ENCODE data around the gene HTR4. TPM values are rescaled to one million over a fixed set of nuclear protein-coding genes. Genes with fewer than 3 reads are reported as not detected.
A peak's percentile ranks its signal among the peaks of the same experiment; 100 is the strongest.

The HTR4 gene
- total and polyA plus RNA-seq, 5 donors, result 1.3 to 9.1 (median 8.2) TPM

GRCh38 chr5:148626986-148627385, 27.3 kb downstream of the HTR4 start:
- intact Hi-C loops (cut with DNase I), result no loop called here
- Histone ChIP-seq H3K9me3 (ENCODE audit: control insufficient read depth, low read length) (no peaks in the 10 kb centered on the region), H3K4me3 (ENCODE audit: low read length) (no peak overlapping the region), H3K27me3 (ENCODE audit: control insufficient read depth, insufficient read depth) (no peaks in the 10 kb centered on the region), H3K27ac (ENCODE audit: low read length) (no peak overlapping the region), H3K4me1 (ENCODE audit: control insufficient read depth, insufficient read depth, low read length) (no peaks in the 10 kb centered on the region)
- 55% methylated on average over 5 of the region's 5 CpGs for WGBS
- ATAC-seq (no peak), DNase-seq (no peak)

- no peaks in the 10 kb centered on the region for H3K4me1 ChIP-seq (ENCODE audit: control insufficient read depth, insufficient read depth, low read length)
Measured at GRCh38 chr5:148626081-148626613, 28.2 kb downstream of the HTR4 start.

GRCh38 chr5:148625250-148625649, 29.1 kb downstream of the HTR4 start:
- intact Hi-C loops (cut with DNase I), result no loop called here

More at GRCh38 chr5:148626081-148626613, 28.2 kb downstream of the HTR4 start:
- no peak overlapping the region for H3K27ac ChIP-seq (ENCODE audit: low read length)
- H3K4me3 ChIP-seq (ENCODE audit: low read length), result no peak overlapping the region
- intact Hi-C loops (cut with DNase I), result no loop called here
- ATAC-seq (no peak), DNase-seq (no peak)
- H3K9me3 ChIP-seq (ENCODE audit: control insufficient read depth, low read length), result no peaks in the 10 kb centered on the region
- no peaks in the 10 kb centered on the region for H3K27me3 ChIP-seq (ENCODE audit: control insufficient read depth, insufficient read depth)
- WGBS, result 76% methylated on average over 3 of the region's 3 CpGs

DNA sequence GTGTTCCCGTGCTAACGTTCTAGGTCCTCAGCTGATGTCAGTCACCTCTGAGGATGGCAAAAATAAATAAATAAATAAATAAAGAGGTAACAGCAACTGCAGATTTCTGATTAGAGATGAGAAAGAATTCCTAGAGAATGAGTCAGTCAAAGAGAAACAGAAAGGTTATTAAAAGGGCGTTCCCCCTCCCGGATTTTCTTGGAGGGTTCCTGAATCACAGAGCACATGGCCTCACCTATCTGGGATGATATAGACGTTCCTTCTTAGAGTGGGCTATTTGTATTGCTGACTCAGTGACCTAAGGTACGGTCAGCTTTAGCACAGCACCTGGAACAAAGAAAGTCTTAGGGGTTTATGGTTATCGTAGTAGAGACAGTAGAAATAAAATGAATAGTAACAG, 30.6 kb downstream of the HTR4 start:
- H3K4me3 ChIP-seq (ENCODE audit: low read length), result no peak overlapping the region
- intact Hi-C loops (cut with DNase I), result no loop called here
- no peaks in the 10 kb centered on the region for H3K4me1 ChIP-seq (ENCODE audit: control insufficient read depth, insufficient read depth, low read length)
- 59% methylated on average over 7 of the region's 7 CpGs for WGBS
- DNase-seq (no peak), ATAC-seq (peak in 1 of 2 donors; percentile 23)
- H3K27ac ChIP-seq (ENCODE audit: low read length), result no peak overlapping the region
- H3K9me3 ChIP-seq (ENCODE audit: control insufficient read depth, low read length), result no peaks in the 10 kb centered on the region
- no peaks in the 10 kb centered on the region for H3K27me3 ChIP-seq (ENCODE audit: control insufficient read depth, insufficient read depth)

More at GRCh38 chr5:148625250-148625649, 29.1 kb downstream of the HTR4 start:
- DNase-seq (no peak), ATAC-seq (no peak)
- H3K9me3 ChIP-seq (ENCODE audit: control insufficient read depth, low read length), result no peaks in the 10 kb centered on the region
- no peak overlapping the region for H3K27ac ChIP-seq (ENCODE audit: low read length)
- H3K4me1 ChIP-seq (ENCODE audit: control insufficient read depth, insufficient read depth, low read length), result no peaks in the 10 kb centered on the region
- WGBS, result 94% methylated on average over 2 of the region's 2 CpGs
- H3K4me3 ChIP-seq (ENCODE audit: low read length), result no peak overlapping the region
- H3K27me3 ChIP-seq (ENCODE audit: control insufficient read depth, insufficient read depth), result no peaks in the 10 kb centered on the region

DNA sequence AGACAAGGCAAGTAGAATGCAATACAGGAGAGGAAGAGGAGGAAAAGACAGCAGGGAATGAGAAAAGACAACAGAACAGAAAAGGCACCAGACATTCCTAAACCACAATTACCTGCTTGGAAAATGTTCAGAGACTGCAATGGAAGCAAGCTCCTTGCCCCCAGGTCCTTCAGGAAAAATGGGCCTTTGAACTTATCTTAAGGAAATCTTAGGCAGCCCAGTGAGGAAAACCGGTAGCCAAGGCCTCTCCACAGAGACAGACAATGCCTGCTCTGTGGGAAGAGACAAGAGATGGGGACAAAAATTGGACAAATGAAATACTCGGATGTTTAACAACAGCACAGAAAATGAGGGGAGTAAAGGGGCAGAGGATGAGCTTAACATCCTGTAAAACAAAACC, 31.2 kb downstream of the HTR4 start:
- DNase-seq (no peak), ATAC-seq (no peak)
- intact Hi-C loops (cut with DNase I), result no loop called here
- Histone ChIP-seq H3K27ac (ENCODE audit: low read length) (no peak overlapping the region), H3K4me1 (ENCODE audit: control insufficient read depth, insufficient read depth, low read length) (no peaks in the 10 kb centered on the region), H3K27me3 (ENCODE audit: control insufficient read depth, insufficient read depth) (no peaks in the 10 kb centered on the region), H3K9me3 (ENCODE audit: control insufficient read depth, low read length) (no peaks in the 10 kb centered on the region), H3K4me3 (ENCODE audit: low read length) (no peak overlapping the region)
- 73% methylated on average over 2 of the region's 2 CpGs for WGBS

DNA sequence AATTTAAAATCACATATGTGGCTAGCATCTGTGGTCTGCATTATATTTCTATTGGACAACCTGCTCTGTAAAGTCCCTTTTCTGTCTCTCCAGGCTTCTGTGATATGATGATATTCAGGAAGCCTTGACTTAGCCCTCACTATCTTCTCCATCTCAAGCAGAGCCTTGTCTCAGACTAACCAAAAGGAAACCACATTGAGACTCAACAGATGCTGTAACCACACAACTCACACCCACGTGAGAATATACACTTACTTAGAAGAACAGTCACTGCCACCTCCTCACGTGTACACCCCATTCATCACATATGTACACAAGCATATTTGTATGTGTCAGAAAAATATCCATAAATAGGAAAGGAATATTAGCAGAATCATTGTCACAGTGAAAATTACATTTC, 33.6 kb downstream of the HTR4 start:
- Histone ChIP-seq H3K4me3 (ENCODE audit: low read length) (no peak overlapping the region), H3K27ac (ENCODE audit: low read length) (no peak overlapping the region), H3K4me1 (ENCODE audit: control insufficient read depth, insufficient read depth, low read length) (no peaks in the 10 kb centered on the region), H3K9me3 (ENCODE audit: control insufficient read depth, low read length) (no peaks in the 10 kb centered on the region), H3K27me3 (ENCODE audit: control insufficient read depth, insufficient read depth) (no peaks in the 10 kb centered on the region)
- intact Hi-C loops (cut with DNase I), result no loop called here
- WGBS, result 28% methylated on average over 2 of the region's 2 CpGs
- no peak for ATAC-seq
- DNase-seq, result no peak

- ATAC-seq (peak; percentile 37 to 40), DNase-seq (no peak)
- intact Hi-C loops (cut with DNase I), result no loop called here
- no peaks in the 10 kb centered on the region for H3K9me3 ChIP-seq (ENCODE audit: control insufficient read depth, low read length)
- H3K4me3 ChIP-seq (ENCODE audit: low read length), result no peak overlapping the region
- H3K27me3 ChIP-seq (ENCODE audit: control insufficient read depth, insufficient read depth), result no peaks in the 10 kb centered on the region
- 48% methylated on average over 3 of the region's 3 CpGs for WGBS
- H3K27ac ChIP-seq (ENCODE audit: low read length), result peak overlapping the region; percentile 29
- no peaks in the 10 kb centered on the region for H3K4me1 ChIP-seq (ENCODE audit: control insufficient read depth, insufficient read depth, low read length)
Measured at GRCh38 chr5:148620091-148620490, 34.2 kb downstream of the HTR4 start.

DNA sequence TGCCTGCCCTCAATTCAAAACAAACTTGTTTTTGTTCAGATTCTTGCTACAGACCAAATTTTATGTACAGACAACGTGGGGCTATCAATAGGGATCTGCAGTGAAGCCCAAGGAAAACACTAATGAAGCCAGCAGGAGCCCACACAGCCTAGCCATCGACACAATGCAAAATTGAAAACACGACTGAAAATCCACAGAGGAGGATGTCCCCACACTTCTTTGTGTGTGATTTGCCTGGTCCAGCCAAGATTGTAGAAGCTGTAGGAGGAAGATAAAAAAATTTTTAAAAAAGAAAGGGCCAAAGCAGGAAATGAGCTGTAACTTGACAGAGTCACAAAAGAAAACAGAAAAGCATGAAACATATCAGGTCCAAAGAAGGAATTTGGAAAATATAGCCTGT, 34.8 kb downstream of the HTR4 start:
- 38% methylated on average over 3 of the region's 3 CpGs for WGBS
- Histone ChIP-seq H3K9me3 (ENCODE audit: control insufficient read depth, low read length) (no peaks in the 10 kb centered on the region), H3K27me3 (ENCODE audit: control insufficient read depth, insufficient read depth) (no peaks in the 10 kb centered on the region), H3K27ac (ENCODE audit: low read length) (no peak overlapping the region), H3K4me3 (ENCODE audit: low read length) (no peak overlapping the region), H3K4me1 (ENCODE audit: control insufficient read depth, insufficient read depth, low read length) (no peaks in the 10 kb centered on the region)
- DNase-seq (no peak), ATAC-seq (peak; percentile 72 to 83)
- intact Hi-C loops (cut with DNase I), result no loop called here

- Histone ChIP-seq H3K27me3 (ENCODE audit: control insufficient read depth, insufficient read depth) (no peaks in the 10 kb centered on the region), H3K4me1 (ENCODE audit: control insufficient read depth, insufficient read depth, low read length) (no peaks in the 10 kb centered on the region), H3K27ac (ENCODE audit: low read length) (no peak overlapping the region), H3K4me3 (ENCODE audit: low read length) (no peak overlapping the region), H3K9me3 (ENCODE audit: control insufficient read depth, low read length) (no peaks in the 10 kb centered on the region)
- 48% methylated on average over 4 of the region's 4 CpGs for WGBS
- ATAC-seq (no peak), DNase-seq (no peak)
- intact Hi-C loops (cut with DNase I), result no loop called here
Measured at GRCh38 chr5:148615644-148616275, 38.6 kb downstream of the HTR4 start.

DNA sequence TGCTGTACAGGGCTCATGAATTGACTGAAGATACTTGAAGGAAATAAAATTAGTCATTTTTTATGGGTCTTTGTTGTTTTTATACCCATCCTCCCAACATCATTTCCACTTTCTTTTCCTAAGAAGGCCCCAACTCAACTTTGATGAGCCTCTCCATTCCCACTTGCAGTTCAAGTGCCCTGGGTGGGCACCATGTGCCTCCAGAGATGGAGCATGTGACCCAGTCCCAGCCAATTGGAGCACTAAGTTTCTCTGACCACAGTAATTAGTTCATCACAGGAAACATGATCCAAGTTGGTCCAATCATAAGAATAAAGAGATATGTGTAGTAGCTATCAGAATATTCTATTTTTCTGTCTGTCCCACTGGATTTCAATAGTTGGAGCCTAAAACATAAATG, 46.9 kb downstream of the HTR4 start:
- Histone ChIP-seq H3K27ac (ENCODE audit: low read length) (no peak overlapping the region), H3K9me3 (ENCODE audit: control insufficient read depth, low read length) (no peaks in the 10 kb centered on the region), H3K4me1 (ENCODE audit: control insufficient read depth, insufficient read depth, low read length) (no peaks in the 10 kb centered on the region), H3K27me3 (ENCODE audit: control insufficient read depth, insufficient read depth) (no peaks in the 10 kb centered on the region), H3K4me3 (ENCODE audit: low read length) (no peak overlapping the region)
- intact Hi-C loops (cut with DNase I), result no loop called here
- ATAC-seq (no peak), DNase-seq (no peak)

GRCh38 chr5:148606296-148606695, 48.0 kb downstream of the HTR4 start:
- Histone ChIP-seq H3K4me3 (ENCODE audit: low read length) (no peak overlapping the region), H3K27ac (ENCODE audit: low read length) (no peak overlapping the region), H3K4me1 (ENCODE audit: control insufficient read depth, insufficient read depth, low read length) (no peaks in the 10 kb centered on the region), H3K27me3 (ENCODE audit: control insufficient read depth, insufficient read depth) (no peaks in the 10 kb centered on the region), H3K9me3 (ENCODE audit: control insufficient read depth, low read length) (no peaks in the 10 kb centered on the region)
- no peak for ATAC-seq
- DNase-seq, result no peak
- intact Hi-C loops (cut with DNase I), result no loop called here

GRCh38 chr5:148599187-148599586, 55.1 kb downstream of the HTR4 start:
- H3K4me1 ChIP-seq (ENCODE audit: control insufficient read depth, insufficient read depth, low read length), result no peaks in the 10 kb centered on the region
- H3K27ac ChIP-seq (ENCODE audit: low read length), result no peak overlapping the region
- no peak for DNase-seq
- no peaks in the 10 kb centered on the region for H3K27me3 ChIP-seq (ENCODE audit: control insufficient read depth, insufficient read depth)
- WGBS, result 100% methylated on average over 1 of the region's 1 CpG
- no peak overlapping the region for H3K4me3 ChIP-seq (ENCODE audit: low read length)
- no peak for ATAC-seq
- no peaks in the 10 kb centered on the region for H3K9me3 ChIP-seq (ENCODE audit: control insufficient read depth, low read length)
- intact Hi-C loops (cut with DNase I), result no loop called here
